Left cardiac atrium (tissue), 4 donors: ENCODE data around the gene RREB1. TPM values are rescaled to one million over a fixed set of nuclear protein-coding genes. Genes with fewer than 3 reads are reported as not detected.
A peak's percentile ranks its signal among the peaks of the same experiment; 100 is the strongest.

Source experiments
- ATAC-seq, 2 donors: fragments of 200-7000 bp; cut with Tn5 transposase; one replicate each; pipeline ENCODE4 v1.9.1; 2020; ENCODE audit warnings: mild to moderate bottlenecking in 2 of 2, moderate library complexity in 2 of 2
- DNase-seq: peaks from one replicate; pipeline ENCODE4 v3.0.0-alpha.2; 2020
- intact Hi-C, 2 donors: fragments of 100-400 bp; cut with DNase I; formaldehyde crosslinking; loops; one replicate each; pipeline versions ENCODE4 v1.14.1 to v1.15.1; 2022 to 2023
- total RNA-seq, 2 donors: library from RNA; stranded (reverse); fragmentation: NEBNext Ultra II Directional; extraction: Animal tissue kit (Norgen Biotek cat#: 25700); gene quantifications; one replicate each; pipeline ENCODE4 v1.2.1, GENCODE V29; 2021
- donor health status: DM: no; HTN: yes; CAD: no.
- donor health status: DM: no; HTN: yes; CAD: no; lungs with severe emphysema.
- donor health status: DM: yes; HTN: yes; CAD: no.
- donor health status: Dilated cardiomyopathy.

RREB1 gene
- total RNA-seq, 2 donors from 2014 or later = 34.2 to 37.6 TPM

- DNase-seq = no peak
- no peak for ATAC-seq
- intact Hi-C loops = no loop called here
Observed at GRCh38 chr6:7088076-7088742, 19.6 kb upstream of the RREB1 start.

DNA sequence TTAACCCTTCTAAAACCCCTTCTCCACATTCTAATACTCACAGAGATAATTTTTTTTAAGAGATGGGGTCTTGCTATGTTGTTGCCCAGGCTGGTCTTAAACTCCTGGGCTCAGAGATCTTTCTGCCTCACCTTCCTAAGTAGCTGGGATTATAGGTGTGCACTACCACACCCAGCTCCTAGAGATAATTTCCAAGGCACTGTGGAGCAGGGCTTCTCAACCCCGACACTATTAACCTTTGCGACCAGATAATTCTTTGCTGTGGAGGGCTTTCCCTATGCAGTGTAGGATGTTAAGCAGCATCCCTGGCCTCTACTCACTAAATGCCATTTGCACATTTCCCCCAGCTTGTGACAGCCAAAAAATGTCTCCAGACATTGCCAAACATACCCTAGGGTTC lies 8.8 kb upstream of the RREB1 start:
- intact Hi-C loops = no loop called here
- DNase-seq (no peak), ATAC-seq (no peak)

DNA sequence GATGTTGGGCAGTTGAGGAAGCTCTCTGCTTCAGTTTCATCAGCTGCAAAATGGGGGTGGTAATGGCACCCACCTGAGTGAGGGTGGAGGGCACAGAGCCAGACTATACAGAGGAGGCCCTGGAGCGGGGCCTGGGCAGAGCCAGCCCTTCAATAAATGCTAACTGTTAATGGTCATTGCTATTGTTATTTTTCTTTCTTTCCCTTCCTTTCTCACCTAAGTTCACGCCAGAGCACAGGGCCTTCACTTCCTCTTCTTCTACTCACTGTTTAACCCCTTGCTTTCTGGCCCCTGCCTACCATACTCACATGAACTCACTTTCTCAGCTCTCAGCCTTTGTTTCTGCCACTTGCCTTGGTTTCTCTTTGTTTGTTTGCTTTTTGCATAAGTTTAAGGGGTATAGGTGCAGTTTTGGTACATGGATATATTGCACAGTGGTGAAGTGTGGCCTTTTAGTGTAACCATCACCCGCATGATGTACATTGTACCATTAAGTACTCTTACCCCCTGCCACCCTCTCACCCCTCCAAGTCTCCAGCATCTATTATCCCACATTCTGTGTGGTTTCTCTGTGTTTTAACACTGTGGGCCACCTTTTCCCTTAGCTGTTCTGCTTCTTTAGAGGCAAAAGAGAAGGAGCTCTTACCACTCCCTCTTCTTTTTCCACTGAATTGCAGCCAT lies 7.5 kb upstream of the RREB1 start:
- intact Hi-C loops = loop anchor here in 1 of 2 donors (10.0 kb wide), 1 partner anchor 125 kb away; no protein-coding TSS in a partner anchor
- DNase-seq (no peak), ATAC-seq (no peak)

DNA sequence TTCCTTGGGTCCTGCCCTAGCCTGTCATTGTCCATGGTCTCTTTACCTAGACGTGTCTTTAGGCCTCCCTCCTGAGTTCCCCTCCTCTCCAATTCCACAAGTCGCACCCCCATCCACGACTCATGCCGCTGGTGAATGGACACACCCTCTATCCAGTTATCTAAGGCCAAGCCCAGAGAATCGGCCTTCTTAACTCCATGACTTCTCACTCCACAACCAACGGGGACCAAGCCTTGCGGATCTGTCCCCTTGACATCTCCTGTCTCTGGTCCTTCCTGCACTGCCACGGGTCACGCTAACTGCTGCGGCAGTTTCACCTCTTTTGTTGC lies 7.0 kb upstream of the RREB1 start:
- ATAC-seq (no peak), DNase-seq (no peak)
- intact Hi-C loops = loop anchor here in 1 of 2 donors (10.0 kb wide), 1 partner anchor 124 kb away; no protein-coding TSS in a partner anchor

DNA sequence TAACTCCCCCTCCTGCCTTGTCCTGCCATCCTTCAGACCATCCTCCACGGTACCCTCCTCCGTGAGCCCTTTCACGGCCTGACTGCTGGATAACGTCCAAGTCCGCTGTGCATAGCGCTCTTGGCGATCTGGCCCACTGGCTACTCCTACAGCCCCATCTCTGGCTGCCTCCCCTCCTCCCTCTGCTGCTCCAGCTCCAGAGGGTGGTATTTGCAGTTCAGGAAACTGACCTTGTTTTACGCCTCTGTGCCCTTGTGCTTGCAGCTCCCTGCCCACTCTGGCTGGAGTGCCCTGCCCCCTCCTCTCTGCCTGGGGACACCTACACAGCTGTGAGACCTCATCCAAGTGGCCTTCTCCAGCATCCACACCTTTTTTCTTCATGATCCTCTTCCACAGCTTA lies 6.5 kb upstream of the RREB1 start:
- peak; percentile 63 to 70 for ATAC-seq
- intact Hi-C loops = loop anchor here in 1 of 2 donors (10.0 kb wide), 1 partner anchor 124 kb away; no protein-coding TSS in a partner anchor
- DNase-seq = no peak

DNA sequence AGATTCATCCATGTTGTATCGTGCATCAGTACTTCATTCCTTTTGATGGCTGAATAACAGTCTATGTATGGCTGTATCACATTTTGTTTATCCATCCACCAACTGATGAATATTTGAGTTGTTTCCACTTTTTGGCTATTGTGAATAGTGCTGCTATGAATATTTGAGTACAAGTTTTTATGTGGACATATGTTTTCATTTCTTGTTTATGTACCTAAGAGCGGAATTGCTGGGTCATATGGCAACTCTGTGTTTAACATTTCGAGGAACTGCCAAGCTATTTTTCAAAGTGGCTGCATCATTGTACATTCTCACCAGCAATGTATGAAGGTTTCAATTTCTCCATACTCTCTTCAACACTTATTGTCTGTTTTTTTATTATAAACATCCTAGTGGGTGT lies 3.0 kb upstream of the RREB1 start:
- ATAC-seq (no peak), DNase-seq (no peak)
- intact Hi-C loops = loop anchor here in 1 of 2 donors (10.0 kb wide), 1 partner anchor 120 kb away; no protein-coding TSS in a partner anchor

GRCh38 chr6:7106215-7106751 lies 1.5 kb upstream of the RREB1 start:
- no peak for ATAC-seq
- intact Hi-C loops = loop anchor here in 1 of 2 donors (10.0 kb wide), 1 partner anchor 119 kb away; no protein-coding TSS in a partner anchor
- no peak for DNase-seq

DNA sequence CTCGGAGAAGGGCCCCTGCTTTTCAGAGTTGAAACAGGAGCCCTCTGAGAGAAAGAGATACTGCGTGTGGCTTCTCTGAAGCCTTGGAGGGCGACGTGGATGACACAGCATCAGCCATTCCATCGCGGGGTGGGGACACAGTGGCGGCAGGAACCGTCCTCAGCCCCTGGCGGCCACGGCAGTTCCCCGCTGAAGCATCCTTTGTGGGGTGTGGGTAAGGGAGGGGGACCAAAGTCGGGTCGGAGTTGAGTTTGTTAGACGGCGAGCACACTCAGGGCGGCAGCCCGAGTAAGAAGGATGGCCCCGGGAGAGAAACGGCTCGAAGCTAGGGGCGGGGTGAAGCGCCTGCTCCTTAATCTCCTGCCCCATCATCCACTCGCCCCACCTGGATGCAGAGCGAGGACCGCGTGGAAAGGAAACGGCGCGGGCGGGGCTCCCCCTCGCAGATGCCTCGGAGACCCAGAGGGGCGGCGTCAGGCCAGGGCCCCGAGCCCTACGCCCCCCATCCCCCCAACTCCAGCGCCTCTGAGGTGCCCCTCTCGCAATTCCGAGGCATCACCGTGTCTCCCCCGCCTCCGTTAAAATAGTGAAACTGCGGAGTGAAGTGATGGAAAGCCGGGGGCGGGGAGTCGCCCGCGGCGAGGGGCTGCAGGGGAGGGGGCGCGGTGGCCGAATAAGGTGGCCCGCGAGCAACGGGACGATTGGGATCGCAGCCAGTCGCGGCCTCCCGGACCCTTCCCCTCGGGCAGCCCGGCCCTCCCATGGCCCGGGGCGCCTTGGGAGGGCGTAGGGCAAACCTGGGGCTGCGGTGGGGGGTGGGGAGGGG lies 796 bp upstream of the RREB1 start:
- peak; percentile 49 for DNase-seq
- peak; percentile 4 to 12 for ATAC-seq
- intact Hi-C loops = loop anchor here in 1 of 2 donors (10.0 kb wide), 1 partner anchor 118 kb away; no protein-coding TSS in a partner anchor

DNA sequence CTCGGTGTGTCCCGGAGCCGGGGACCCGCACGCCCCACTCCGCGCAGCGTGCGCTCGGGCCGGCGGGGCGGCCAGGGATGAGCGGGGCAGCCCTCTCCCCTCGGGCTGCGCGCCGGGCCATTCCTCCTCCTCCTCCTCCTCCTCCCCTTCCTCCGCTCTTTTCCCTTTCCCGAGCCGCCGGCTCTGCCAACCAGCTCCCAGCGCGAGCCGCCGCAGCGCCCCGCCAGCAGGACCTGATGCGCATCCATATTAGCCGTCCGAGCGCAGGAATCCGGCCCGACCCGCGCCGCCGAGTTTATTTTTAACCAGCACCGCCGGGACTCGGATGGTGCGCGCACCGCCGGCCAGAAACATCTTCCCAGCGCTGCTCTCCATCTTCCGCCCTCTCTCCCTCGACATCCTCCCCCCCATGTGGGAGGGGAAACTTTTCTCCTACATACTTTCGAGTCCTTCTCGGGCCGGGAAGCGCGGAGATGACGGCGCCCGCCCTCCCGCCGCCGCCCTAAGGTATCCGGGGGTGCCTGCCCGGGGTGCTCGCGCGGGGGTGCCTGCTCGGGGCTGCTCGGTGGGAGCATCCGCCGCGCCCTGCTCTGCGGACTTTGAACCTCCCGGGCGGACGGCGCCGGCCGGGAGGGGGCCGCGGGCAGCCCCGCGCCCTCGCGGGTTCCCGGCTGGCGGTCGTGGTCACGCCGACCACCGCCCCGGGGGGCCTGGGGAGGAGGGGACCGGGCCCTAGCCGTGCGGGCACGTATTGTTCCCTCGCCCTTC lies 619 bp downstream of the RREB1 start:
- intact Hi-C loops = loop anchor here (2.0 to 10.0 kb wide), 2 partner anchors 30 to 116 kb away; no protein-coding TSS in a partner anchor
- DNase-seq (peak; percentile 76), ATAC-seq (peak; percentile 52 to 62)

GRCh38 chr6:7108964-7109836 lies 1.4 kb downstream of the RREB1 start:
- intact Hi-C loops = loop anchor here (2.0 to 10.0 kb wide), 2 partner anchors 30 to 116 kb away; no protein-coding TSS in a partner anchor
- ATAC-seq (peak; percentile 55 to 71), DNase-seq (peak; percentile 71)

GRCh38 chr6:7110092-7110792 lies 2.5 kb downstream of the RREB1 start:
- intact Hi-C loops = loop anchor here in 1 of 2 donors (10.0 kb wide), 2 partner anchors 125 to 375 kb away; no protein-coding TSS in a partner anchor
- ATAC-seq = no peak
- DNase-seq = no peak

- intact Hi-C loops = loop anchor here in 1 of 2 donors (10.0 kb wide), 2 partner anchors 124 to 376 kb away; no protein-coding TSS in a partner anchor
- no peak for ATAC-seq
Observed at GRCh38 chr6:7111095-7111690, 3.4 kb downstream of the RREB1 start.

GRCh38 chr6:7112171-7112570 lies 4.4 kb downstream of the RREB1 start:
- DNase-seq = no peak
- ATAC-seq = no peak
- intact Hi-C loops = loop anchor here in 1 of 2 donors (10.0 kb wide), 2 partner anchors 123 to 377 kb away; no protein-coding TSS in a partner anchor

More at GRCh38 chr6:7111095-7111690, 3.4 kb downstream of the RREB1 start:
- no peak for DNase-seq

- DNase-seq = peak; percentile 34
- intact Hi-C loops = loop anchor here in 1 of 2 donors (10.0 kb wide), 2 partner anchors 122 to 378 kb away; no protein-coding TSS in a partner anchor
- no peak for ATAC-seq
Observed at GRCh38 chr6:7112741-7113313, 5.1 kb downstream of the RREB1 start.

GRCh38 chr6:7114744-7115458 lies 7.1 kb downstream of the RREB1 start:
- DNase-seq (no peak), ATAC-seq (no peak)
- intact Hi-C loops = loop anchor here in 1 of 2 donors (10.0 kb wide), 2 partner anchors 120 to 380 kb away; no protein-coding TSS in a partner anchor
